Gastrocnemius medialis (tissue), 4 donors: Measurements from ENCODE around the gene SBF1.

ENCODE experiments used
- POLR2A ChIP-seq, 2 donors: fragments of 450-650 bp; IDR thresholded peaks; one replicate each; pipeline ENCODE4 v1.6.1; 2017; ENCODE audit warnings: antibody characterized with exemption in 2 of 2, mild to moderate bottlenecking in 2 of 2, moderate library complexity in 2 of 2
- TF ChIP-seq, protein P1 (sequence below), 5 experiments: fragments of 450-650 bp in 3 of 5; fragments of 200-600 bp in 2 of 5; sonication (generic) in 2 of 5; IDR thresholded peaks in 4 of 5; conservative IDR thresholded peaks in 1 of 5; 1 replicate in 4 of 5; 2 replicates in 1 of 5; pipeline ENCODE4 v1.5.1; 2016 to 2019; ENCODE audit warnings: antibody characterized with exemption in 5 of 5, mild to moderate bottlenecking in 3 of 5, moderate library complexity in 3 of 5

DNA sequence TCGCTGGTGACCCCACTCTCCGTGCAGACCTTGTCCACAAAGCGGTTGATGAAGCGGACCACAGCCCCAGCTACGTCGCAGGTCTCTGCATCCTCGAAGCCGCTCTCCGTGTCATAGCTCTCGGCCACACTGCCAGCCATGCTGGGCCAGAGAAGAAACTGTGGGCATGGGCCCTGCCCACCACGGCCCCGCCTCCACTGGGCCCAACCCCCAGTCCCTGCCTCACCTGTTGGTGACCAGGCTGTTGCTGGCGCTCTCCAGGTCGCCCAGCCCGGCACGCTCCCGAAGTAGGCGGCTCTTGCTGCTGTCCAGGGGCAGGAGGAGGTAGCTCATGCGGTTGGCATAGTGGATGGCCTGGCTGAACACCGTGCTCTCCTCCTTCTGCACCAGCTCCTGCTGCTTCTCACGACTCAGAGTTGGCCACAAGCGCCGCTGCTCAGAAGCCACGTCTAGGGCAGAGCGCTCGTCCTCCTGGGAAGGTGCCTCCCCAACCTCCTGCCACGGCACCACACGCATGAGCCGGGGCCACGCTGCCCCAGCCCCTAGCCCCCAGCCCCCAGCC, 12.8 kb downstream of the SBF1 start:
- no peak for TF ChIP-seq POLR2A (IDR thresholded peaks at IDR 0.05)
- TF ChIP-seq, protein P1, sequence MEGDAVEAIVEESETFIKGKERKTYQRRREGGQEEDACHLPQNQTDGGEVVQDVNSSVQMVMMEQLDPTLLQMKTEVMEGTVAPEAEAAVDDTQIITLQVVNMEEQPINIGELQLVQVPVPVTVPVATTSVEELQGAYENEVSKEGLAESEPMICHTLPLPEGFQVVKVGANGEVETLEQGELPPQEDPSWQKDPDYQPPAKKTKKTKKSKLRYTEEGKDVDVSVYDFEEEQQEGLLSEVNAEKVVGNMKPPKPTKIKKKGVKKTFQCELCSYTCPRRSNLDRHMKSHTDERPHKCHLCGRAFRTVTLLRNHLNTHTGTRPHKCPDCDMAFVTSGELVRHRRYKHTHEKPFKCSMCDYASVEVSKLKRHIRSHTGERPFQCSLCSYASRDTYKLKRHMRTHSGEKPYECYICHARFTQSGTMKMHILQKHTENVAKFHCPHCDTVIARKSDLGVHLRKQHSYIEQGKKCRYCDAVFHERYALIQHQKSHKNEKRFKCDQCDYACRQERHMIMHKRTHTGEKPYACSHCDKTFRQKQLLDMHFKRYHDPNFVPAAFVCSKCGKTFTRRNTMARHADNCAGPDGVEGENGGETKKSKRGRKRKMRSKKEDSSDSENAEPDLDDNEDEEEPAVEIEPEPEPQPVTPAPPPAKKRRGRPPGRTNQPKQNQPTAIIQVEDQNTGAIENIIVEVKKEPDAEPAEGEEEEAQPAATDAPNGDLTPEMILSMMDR (IDR thresholded peaks at IDR 0.05 in 4 of 5, conservative IDR thresholded peaks at IDR 0.05 in 1 of 5): no peak
